Tracheal epithelial cell (primary cell): ENCODE measurements around the gene CHST1. TPM values are rescaled to one million over a fixed set of nuclear protein-coding genes. Genes with fewer than 3 reads are reported as not detected.

Experiments
- total RNA-seq: library from RNA; depleted of rRNA; stranded (reverse); fragments of >200 nt; gene quantifications from 2 replicates; pipeline ENCODE4 v1.2.1, GENCODE V29; 2014

CHST1 gene, protein sequence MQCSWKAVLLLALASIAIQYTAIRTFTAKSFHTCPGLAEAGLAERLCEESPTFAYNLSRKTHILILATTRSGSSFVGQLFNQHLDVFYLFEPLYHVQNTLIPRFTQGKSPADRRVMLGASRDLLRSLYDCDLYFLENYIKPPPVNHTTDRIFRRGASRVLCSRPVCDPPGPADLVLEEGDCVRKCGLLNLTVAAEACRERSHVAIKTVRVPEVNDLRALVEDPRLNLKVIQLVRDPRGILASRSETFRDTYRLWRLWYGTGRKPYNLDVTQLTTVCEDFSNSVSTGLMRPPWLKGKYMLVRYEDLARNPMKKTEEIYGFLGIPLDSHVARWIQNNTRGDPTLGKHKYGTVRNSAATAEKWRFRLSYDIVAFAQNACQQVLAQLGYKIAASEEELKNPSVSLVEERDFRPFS
- under 0.01 TPM in 1 of 2 replicates, not detected in the other for total RNA-seq

DNA sequence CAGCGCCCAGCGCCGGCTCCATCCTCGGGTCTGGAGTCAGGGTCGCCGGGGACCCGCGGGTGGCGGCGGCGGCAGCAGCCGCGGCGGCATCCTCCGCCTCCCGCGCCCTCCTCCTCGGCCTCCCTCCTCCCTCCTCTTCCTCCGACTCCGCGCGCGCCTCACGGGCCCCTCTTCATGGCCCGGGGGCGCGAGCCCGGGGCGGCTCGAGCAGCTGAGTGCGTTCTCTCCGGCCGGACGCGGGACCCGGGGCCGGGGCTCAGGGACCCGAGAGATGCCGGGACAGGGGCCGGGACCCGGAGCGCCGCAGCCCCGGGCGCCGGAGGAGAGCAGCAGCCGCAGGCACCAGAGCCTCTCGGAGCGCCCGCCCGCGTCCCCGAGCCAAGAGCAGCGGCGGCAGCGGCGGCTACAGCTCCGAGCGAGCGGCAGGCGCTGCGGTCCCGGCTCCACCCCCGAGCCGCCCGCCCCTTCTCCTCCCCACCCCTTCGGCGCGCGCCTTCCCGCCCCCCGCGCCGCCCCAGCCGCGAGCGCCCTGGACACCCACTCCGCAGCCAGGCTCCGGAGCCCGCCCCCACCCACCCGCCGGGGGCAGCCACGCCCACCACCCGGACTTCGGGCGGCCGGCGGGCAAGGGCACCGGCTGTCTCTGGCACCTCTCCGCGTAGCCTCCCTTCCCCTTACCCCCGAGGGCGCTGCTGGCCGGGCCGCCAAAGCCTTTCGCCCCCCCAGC, at the start of gene CHST1:
Gene CHST1 (minus strand): TSS at position 417 of the 727 bp plus-strand sequence. CDS start 14,699 bp downstream, outside the sequence.

Other genes starting within 250 kb of the CHST1 start
- gene SLC35C1, start 139.5 kb upstream of the CHST1 start, total RNA-seq: 6.8 and 9.2 TPM in 2 replicates
- gene CRY2, start 181.9 kb upstream of the CHST1 start, total RNA-seq: 8.2 and 10.2 TPM in 2 replicates
- gene MAPK8IP1, start 220.0 kb upstream of the CHST1 start, total RNA-seq: 0.43 and 1.9 TPM in 2 replicates
- 0.48 and 2.6 TPM in 2 replicates for gene FREY1, start 241.6 kb upstream of the CHST1 start, total RNA-seq